Mucosa of descending colon (tissue), 3 donors: ENCODE results near the gene CYTH1. TPM values are rescaled to one million over a fixed set of nuclear protein-coding genes. Genes with fewer than 3 reads are reported as not detected.

Experiments used
- ATAC-seq: fragments of 200-7000 bp; cut with Tn5 transposase; one replicate; pipeline ENCODE4 v1.9.1; 2020; ENCODE audit warnings: mild to moderate bottlenecking, moderate library complexity
- DNase-seq, 3 donors: peaks; one replicate each; pipeline ENCODE4 v3.0.0-alpha.2; 2020
- H3K36me3 ChIP-seq: fragments of 200-600 bp; one replicate; pipeline ENCODE4 v1.8.0; 2021; ENCODE audit warnings: low read depth, mild to moderate bottlenecking
- H3K4me1 ChIP-seq: fragments of 200-600 bp; one replicate; pipeline ENCODE4 v1.8.0; 2021; ENCODE audit warnings: low read depth, mild to moderate bottlenecking
- H3K4me3 ChIP-seq: fragments of 200-600 bp; one replicate; pipeline ENCODE4 v1.8.0; 2021; ENCODE audit warnings: mild to moderate bottlenecking
- H3K9me3 ChIP-seq: fragments of 200-600 bp; one replicate; pipeline ENCODE4 v1.8.0; 2021; ENCODE audit warnings: mild to moderate bottlenecking
- CTCF ChIP-seq: fragments of 200-600 bp; IDR thresholded peaks from one replicate; pipeline ENCODE4 v1.8.0; 2022; ENCODE audit warnings: antibody characterized with exemption, mild to moderate bottlenecking
- intact Hi-C, 2 donors: fragments of 100-400 bp; cut with DNase I in 1 of 2; cut with micrococcal nuclease in 1 of 2; formaldehyde crosslinking; loops; one replicate each; pipeline versions ENCODE4 v1.11.0 to v1.11.1; 2022; cut with DNase I, micrococcal nuclease
- total RNA-seq, 3 donors: library from RNA; stranded (reverse); fragmentation: NEBNext Ultra II Directional in 2 of 3; extraction: Animal tissue kit (Norgen Biotek cat#: 25700) in 2 of 3; gene quantifications; one replicate each; pipeline versions ENCODE4 v1.2.1 to v1.2.4, GENCODE V29; 2021 to 2023
- donor health status: DM: no; HTN: no; CAD: no; lungs with moderate emphysema.
- donor health status: DM: no; HTN: no; CAD: no.
- donor health status: DM: no; HTN: yes; CAD: no.

Gene CYTH1
- total RNA-seq, 3 donors from 2014 or later = 60.3 to 99.4 (median 91.6) TPM

DNA sequence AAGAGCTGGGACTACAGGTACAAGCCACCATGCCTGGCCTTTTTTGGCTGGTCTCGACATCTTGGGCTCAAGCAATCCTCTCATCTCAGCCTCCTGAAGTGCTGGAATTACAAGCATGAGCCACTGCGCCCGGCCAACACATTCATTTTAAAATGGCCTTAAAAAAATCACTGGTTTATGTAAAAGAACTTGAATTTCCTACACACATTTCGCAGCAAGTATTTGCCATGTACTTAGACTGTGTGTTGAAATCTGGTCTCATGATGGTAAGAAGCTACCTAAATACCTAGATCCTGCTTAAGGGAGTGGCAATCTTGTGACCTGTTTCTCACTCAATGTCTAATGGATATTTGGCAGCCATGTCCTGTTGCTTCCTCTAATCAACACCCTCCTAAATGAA is 8.5 kb upstream of the CYTH1 start:
- Histone ChIP-seq H3K36me3 (no peaks in the 10 kb centered on the region), H3K9me3 (no peaks in the 10 kb centered on the region), H3K4me1 (peaks cover 14% of the 10 kb centered on the region), H3K4me3 (no peak overlapping the region)
- DNase-seq (no peak), ATAC-seq (no peak)
- TF ChIP-seq CTCF = no peak
- intact Hi-C loops = loop anchor here in 1 of 2 donors (10.0 kb wide), 1 partner anchor 296 kb away; no protein-coding TSS in a partner anchor

DNA sequence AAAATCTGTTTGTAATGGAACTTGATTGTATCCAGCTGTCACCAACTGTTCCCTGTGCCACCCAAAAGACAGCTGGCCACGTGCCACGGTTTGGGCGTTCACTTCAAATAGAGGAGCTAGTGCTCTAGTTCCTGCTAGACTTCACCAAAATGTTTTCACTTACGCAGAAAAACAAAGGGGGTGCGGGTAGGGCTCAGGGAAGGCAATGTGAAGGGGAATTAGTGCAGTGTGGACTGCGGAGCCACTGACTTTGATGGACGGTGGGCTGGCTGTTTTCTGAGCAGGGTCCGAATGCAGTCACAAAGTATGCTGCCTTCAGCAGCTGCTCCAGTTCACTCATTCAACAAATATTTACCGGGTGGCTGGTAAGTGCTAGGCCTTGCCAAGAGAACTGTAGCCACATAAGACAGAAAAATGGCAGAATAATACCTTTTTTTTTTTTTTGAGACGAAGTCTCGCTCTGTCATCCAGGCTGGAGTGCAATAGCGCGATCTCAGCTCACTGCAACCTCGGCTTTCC is 7.6 kb upstream of the CYTH1 start:
- DNase-seq (peak; percentile 87 to 92 (median 90)), ATAC-seq (peak; percentile 85)
- Histone ChIP-seq H3K36me3 (no peaks in the 10 kb centered on the region), H3K9me3 (no peaks in the 10 kb centered on the region), H3K4me1 (peaks cover 14% of the 10 kb centered on the region), H3K4me3 (no peak overlapping the region)
- intact Hi-C loops = loop anchor here in 1 of 2 donors (10.0 kb wide), 1 partner anchor 295 kb away; no protein-coding TSS in a partner anchor
- no peak for TF ChIP-seq CTCF

GRCh38 chr17:78789149-78789662 is 7.1 kb upstream of the CYTH1 start:
- peak; percentile 35 for ATAC-seq
- DNase-seq = no peak
- H3K9me3 ChIP-seq = no peaks in the 10 kb centered on the region
- H3K4me3 ChIP-seq = no peak overlapping the region
- H3K36me3 ChIP-seq = no peaks in the 10 kb centered on the region
- intact Hi-C loops = no loop called here
- TF ChIP-seq CTCF = no peak
- peaks cover 15% of the 10 kb centered on the region for H3K4me1 ChIP-seq

GRCh38 chr17:78788451-78788850 is 6.4 kb upstream of the CYTH1 start:
- ATAC-seq (no peak), DNase-seq (peak in 1 of 3 donors; percentile 29)
- H3K4me1 ChIP-seq = peaks cover 23% of the 10 kb centered on the region
- TF ChIP-seq CTCF = no peak
- H3K4me3 ChIP-seq = no peak overlapping the region
- no peaks in the 10 kb centered on the region for H3K36me3 ChIP-seq
- intact Hi-C loops = no loop called here
- H3K9me3 ChIP-seq = no peaks in the 10 kb centered on the region

GRCh38 chr17:78787444-78787843 is 5.4 kb upstream of the CYTH1 start:
- H3K4me1 ChIP-seq = peaks cover 29% of the 10 kb centered on the region
- TF ChIP-seq CTCF = no peak
- ATAC-seq = no peak

More at GRCh38 chr17:78787444-78787843, 5.4 kb upstream of the CYTH1 start:
- no peak for DNase-seq
- Histone ChIP-seq H3K36me3 (no peaks in the 10 kb centered on the region), H3K9me3 (no peaks in the 10 kb centered on the region), H3K4me3 (no peak overlapping the region)
- intact Hi-C loops = no loop called here
